ENCODE measurements around the gene RND3. TPM values are rescaled to one million over a fixed set of nuclear protein-coding genes. Genes with fewer than 3 reads are reported as not detected.

RND3 gene
- total RNA-seq, 1 donor from 2014 or later: 66.5 TPM

DNA sequence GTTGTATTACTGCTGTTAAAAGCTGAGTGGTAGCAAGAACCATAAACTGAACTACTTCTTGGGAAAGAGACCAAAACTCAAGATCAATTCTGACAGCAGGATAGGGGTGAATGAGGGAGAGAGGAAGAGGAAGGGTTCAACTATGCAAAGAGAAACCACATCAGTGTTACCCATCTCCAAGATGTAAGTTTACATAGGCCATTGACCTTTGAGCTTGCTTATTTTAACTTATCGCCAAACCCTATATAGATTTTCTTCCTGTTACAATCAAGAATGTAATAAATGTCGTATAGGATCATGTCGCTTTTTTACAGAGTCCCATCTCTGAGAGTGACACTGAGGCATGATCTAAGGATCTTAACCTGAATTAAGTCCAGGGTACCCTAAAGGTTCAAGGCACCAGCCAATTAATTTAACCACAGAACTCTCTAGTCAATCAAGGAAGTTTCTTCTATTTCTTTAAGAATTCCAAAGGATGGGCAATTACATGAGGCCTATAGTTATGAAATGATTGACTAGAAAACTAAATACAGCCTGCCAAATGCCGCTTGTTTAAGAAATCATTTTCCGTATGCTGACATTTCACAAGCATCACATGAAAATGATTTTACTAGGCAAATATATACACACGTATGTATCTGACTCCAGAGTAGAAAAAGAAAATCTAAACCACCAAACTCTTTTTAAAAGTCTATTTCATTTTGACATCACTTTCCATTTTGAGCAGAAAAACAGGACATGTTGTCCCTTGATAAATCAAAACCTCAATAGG lies 11.8 kb downstream of the RND3 start:
- DNase-seq: peak; percentile 7

DNA sequence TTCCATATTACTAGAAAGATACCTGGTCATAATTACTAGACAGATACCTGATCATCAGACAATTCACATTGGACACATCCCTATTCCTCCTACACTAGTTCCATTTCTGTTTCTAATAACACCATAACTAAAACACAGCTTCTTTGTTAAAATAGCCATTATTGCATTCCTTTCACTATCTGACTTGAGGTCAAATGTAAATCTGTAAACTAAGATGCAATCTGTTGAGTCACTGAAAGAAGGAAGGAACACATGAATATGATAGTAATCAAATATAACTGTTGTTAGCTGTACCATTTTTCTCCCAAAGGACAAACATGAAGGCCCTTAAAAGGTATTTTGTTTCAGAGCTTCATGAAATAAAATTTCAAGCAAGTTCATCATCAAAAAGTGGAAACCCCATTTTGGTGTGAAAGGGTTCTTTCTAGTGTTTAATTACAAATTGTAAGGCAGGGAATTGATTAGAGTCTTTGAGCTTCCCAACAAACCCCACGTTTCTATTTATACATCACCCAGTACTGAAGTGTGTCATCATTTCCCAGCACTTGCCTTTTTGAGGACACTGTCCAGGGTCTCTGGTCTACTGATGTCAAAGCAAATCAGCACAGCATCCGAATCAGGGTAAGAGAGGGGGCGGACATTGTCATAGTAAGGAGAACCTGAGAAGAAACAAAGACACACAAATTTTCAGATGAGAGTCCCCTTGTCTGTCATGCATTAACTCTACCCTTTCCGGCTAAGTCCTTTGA lies 13.0 kb downstream of the RND3 start:
- DNase-seq: peak; percentile 23

DNA sequence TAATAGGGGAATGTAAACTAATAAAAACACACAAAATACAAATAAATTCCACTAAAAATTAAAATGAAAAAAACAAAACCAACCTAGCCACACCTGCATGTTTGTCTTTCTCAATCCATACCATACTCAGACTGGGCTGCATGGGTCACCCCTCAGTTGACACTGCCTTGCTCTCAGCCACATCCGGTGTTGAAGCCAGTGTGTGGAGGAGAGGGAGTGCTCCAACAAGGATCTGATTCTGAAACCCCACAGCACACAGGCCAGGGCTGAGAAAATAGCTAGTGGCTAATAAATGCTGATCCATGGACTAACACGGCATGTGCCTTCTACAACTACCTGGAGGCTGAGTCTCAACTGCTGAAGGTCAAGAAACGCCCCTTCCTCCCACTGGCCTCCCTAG lies 13.7 kb downstream of the RND3 start:
- peak; percentile 23 for DNase-seq

DNA sequence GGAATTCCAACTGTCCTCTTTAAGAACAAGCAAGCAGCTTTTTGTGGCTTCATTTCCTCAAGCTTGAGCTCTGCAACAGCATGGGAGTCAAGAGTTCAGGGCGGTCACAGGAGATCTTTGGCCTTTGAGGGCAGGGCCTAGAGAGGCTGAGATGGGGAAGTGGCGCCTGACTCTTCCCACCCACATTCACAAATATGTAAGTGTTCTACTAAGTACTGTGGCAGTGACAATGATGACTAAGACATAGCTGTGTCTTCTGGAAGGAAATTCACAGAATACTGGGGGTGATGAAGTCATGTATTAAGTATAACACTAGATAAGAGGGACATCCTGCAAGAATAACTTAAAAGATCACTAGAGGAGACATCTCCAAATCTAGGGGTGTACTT lies 15.0 kb downstream of the RND3 start:
- peak; percentile 72 for DNase-seq

DNA sequence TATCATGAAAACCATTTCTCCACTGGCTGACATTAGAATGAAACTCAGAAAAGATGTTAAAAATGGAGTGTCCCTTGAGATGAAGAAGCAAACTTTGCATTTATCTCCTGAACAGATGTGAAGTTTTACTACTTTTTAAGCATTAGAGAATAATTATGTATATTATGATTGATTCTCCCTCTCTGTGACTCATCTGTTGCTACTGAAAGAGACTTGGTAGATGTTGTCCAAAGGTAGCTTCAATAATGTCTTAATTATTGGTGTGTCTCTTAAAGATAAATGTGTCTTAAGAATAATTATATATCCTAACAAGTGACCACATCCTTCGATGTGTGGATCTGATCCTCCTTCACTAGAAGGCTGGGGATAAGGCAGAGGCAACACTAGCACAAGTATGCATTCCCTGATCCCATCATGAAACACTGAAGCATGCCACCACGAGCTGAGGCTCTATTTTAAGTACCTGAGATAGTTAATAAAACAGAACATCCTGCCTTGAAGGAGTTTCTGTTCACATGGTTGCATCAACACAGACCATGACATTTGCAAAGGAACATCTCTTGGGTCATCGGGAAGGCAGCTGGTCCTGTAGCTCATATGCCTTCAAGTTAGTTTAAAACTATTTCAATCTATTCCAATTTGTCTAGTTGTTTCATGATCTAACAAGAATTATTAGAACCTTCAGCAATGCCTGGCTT lies 15.5 kb downstream of the RND3 start:
- no peak for DNase-seq

DNA sequence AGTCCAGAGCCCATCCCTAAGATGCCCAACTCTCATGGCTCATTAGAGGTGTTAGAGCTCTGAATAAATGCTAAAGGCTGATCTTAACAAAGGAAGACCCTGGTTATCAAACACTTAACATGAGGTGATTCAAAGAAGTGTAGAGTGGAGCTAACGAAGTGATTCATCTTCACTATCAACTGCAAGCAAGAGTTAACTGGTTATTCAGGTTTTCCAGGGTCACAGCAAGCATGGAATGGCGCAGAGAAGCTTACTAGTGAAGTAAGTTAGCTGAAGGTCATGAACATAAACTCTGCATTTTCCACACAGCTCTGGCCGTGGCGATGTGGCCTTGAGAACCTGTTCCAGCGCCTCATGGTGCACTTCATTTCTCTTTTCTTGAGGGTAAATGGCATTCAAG lies 17.0 kb downstream of the RND3 start:
- peak; percentile 7 for DNase-seq

DNA sequence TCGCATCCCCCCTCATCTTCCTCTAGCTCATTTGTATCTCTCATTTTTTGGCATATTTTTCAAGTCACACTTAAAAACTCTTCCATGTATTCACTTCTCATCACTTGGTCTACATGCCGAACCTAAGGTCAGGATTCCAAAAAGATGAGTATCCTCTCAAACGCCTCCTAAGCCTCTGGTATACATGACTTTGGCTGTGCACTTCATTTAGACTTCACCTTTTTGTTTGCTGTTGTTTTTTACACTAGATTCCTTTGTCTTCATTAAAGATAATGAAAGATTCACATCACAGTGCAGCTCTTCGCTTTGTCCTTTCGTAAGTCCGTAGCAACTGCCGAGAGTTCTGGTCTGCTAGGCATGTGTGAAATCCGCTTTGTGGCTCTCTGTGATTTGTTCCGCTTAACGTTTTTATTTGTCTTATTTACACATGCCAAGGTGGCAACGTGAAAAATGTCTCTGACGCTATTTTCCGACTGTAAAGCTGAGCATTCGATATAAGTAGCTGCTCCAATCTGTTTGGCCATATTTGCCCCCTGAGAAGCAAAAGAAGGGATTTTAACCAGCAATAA lies 17.7 kb downstream of the RND3 start:
- DNase-seq: peak; percentile 4

DNA sequence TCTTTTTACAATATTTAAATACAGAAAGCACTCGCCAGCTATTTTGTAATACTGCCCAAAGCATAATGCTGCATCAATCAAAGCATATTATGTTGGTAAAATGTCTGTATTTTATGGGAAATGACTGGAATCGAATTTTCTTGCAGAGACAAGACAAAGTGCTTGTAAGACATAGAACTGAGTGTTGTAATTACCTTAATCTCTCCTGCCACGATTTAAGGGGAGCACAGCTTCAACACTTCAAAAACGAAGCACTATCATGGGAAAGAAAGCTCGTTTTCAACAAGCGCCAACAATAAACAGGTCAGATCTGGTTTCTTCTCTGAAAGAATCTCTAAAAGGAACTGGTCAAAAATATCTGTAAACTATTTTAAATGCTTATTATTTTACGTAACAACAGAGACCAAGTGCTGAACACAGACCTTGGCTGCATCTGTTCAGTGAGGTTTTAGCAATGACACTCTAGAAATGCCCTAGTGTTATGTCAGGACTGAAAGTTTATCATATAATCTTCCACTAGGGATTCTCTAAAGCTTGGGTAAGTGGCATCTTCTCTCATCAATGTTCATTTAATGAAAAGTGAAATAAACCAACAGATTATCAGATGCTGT lies 19.0 kb downstream of the RND3 start:
- DNase-seq: peak; percentile 10

DNA sequence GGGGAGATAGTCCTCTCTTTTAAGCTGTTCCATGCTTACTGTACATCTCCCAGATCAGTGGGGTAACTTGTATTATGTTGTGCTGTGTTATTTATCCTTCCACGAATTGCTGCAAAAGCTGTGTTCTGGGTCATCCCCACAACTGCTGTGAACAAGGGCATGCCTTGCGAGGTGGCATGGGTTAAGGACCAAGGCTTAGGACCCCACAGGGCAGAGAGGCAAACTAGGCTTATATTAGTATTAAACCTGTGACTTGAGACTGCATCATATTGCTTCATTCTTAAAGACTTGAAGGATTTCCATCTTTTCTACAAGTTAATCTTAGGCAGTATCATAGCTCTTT lies 19.9 kb downstream of the RND3 start:
- DNase-seq: peak; percentile 31

DNA sequence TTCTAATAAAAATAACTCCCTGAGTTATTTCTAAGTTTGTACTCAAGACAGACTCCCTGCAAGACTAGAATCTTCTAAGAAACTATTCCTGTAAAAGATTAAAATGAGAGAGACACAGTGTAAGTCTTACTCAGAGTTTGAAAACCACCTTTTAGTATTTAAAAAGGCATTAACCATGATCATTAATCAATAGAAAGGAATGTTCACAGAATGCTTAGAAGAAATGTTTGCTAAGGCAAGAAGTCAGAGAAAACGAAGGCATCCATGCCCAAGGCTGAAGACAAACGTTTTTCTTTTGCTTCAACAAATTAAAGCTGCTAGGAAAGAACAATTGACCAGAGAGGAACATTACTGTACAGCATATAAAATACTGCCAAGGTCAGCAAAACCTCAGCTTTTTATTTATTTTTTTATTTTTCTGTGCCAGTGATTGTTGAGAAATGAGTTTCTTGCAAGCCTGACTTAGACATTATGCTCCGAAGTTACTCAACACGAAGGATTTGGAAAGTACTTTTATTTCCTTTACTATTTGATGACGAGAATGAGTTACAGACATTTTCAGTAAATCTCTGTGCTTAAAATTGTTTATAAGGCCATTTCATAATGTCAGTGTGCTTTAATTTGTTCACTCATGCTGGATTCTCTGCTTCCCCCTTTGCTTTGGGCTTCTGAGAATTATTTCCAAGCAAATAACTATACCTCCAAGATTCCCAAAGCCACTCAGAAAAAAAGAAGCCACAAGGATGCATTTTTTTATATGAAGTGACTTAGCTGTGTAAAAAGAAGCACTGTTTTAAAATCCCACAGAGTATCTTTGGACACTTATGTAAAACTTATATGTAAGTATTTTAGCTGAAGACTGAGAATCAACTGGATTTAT lies 20.5 kb downstream of the RND3 start:
- DNase-seq: peak; percentile 36

DNA sequence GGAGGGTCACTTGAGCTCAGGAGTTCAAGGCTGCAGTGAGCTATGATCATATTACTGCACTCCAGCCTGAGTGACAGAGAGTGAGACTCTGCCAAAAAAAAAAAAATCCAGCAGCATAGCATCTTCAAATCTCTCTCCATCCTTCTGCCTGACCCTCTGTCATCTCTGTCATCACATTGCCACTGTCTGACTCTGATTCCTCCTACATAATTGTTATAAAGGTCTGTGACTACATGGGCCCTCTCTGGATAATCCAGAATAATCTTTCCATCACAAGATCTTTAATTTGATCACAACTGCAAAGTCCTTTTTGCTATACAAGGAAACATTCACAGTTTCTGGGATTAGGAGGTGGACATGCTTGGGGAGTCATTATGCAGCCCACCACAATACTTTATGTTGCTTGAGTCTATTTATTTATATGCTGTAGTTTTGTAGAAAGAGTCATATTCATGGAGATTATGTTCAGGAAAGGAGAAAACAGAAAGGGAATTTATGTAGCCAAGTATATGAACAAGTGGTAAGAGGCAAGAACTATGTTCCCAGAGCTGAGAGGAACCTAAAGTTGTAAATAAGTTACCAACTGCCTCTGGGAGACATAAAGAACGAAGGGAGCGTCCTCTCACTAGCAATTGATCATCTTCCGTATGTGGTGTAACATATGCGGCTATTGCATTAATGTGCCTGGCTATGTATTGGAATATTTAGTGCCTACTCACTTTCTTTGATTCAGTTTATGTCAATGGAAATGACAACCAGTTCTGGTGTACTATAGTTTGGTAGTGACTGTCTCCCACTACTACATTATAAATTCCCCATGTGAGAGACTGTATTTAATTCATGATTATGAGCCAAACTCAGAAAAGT lies 21.5 kb downstream of the RND3 start:
- peak; percentile 11 for DNase-seq

DNA sequence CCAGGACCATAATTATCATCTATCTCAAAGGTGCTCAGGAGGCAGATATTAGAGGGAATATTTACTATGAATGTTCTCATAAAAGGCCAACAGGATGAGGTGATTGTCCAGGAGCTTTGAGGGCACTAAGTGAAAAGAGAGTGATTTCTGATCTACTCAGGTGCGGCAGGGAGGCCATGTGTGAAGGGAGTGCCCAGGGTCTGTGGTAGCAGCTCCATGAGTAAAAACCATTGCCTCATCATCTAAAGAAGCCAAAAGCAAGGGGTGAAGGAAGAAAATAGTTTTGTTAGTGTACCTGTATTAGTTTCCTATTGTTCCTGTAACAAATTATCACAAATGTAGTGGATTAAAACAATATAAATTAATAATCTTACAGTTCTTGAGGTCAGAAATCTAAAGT lies 22.5 kb downstream of the RND3 start:
- no peak for DNase-seq

DNA sequence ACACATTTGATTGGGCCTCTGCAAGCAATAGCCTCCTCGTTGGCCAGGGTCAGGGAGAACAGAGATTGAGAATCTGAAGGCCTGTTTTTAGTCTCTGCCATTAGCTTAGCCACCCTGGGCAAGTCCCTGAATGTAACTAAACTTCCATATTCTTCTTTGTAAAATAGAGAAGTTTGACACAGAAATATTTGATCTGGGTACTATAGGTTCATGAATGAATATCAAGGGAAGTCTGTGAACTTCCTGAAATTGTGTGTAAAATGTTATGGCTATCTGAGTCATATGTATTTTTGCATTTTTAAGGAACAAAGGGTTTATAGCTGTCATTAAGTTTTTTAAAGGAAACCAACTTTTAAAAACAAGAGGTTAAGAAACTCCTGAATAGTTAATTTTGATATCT lies 23.2 kb downstream of the RND3 start:
- peak; percentile 69 for DNase-seq

DNA sequence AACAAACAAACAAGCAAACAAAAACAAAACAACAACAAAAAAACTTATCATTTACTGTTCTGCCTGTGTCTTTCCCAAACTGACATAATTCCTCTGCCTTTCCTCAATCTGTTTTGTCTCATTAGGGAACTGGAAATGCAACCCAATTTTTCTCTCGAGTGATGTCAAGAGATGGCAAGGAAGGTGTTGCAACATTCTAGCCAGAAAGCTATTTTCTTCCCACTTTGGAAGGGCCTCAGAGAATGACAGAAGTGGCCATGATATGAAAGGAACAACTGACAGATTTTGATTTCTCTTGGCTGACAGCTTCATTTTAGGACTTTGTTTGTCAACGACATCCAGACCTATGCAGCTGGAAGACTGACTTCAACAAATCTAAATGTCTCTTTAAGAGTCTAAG lies 24.7 kb downstream of the RND3 start:
- no peak for DNase-seq

DNA sequence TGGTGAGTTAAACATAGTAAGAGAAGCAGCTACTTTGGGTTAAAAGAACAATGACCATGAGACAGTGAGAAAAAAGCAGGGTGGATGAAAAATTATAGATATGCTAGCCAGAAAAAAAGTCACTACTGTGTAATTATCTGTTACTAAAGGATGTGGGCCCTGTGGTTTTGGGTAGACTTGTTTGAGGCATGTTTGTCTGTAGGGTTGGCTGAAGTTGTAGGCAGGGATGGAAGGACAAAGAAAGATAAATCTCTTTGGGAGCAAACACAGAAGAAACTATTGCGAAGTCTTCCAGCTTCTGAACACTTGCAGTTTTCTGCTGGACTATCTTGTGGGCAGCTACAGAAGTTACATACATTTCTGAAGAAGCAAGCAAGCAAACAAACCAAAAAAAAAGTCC lies 28.2 kb downstream of the RND3 start:
- DNase-seq: no peak

DNA sequence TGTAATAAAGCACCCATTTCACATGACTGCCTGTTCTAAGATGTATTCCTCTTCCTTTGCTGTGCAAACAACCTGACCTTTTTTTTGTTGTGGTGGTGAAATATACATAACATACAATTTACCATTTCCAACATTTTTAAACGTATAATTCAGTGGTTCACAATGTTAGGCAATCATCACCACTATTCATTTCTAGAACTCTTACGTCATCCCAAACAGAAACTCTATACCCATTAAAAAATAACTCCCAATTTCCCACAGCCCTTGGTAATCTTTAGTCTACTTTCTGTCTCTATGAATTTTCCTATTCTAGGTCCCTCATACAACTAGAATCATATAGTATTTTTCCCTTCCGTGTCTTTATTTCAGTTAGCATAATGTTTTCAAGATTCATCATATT lies 36.7 kb downstream of the RND3 start:
- no peak for DNase-seq

DNA sequence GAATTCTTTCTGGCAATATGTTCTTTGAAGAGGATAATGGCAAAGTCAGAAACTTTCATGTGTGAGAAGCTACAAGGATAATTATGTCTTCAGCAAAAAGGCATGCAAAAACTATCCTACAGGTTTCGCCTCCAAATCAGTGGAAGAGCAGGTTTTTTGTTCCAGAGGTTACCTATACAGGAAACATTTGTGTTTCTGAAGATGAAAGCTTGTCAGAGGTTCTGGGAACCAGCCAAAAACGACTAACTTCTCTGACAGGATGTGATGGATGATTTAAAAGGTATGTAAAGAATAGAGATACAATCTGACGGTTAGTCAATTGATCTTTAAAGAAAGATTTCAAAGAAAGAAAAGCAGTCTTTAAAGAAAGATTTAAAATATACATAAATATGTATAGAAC lies 37.6 kb downstream of the RND3 start:
- peak; percentile 46 for DNase-seq

DNA sequence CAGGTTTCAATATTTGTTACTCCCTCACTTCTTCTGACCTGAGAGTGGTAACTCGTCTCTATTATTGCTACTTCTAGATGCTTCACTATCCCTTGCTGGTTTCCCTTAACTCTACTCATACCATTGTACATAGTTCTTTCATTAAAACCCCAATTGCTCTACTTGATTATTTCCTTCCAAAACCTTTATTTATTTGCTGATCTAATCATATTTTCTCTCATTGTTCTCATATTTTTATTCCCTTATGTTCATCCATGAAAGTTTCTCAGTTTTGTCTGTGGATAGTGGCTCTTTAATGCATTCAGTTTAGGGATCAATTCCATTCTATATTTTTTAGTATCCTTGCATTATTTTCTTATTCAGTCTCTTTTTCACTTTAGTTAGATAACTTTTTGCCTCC lies 42.1 kb downstream of the RND3 start:
- DNase-seq: no peak

DNA sequence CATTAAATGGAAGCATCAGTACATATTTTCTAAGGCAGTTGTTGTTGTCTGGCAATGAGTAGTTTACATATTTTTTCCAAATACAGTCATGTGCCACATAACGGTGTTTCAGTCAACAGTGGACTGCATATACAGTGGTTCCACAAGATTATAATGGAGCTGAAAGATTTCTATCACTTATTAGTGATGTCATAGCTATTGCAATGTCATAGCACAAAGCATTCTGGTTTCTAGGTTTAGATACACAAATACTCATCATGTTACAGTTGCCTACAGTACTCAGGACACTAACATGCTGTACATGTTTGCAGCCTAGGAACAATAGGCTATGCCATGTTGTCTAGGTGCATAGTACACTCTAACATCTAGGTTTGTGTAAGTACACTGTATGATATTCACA lies 45.0 kb downstream of the RND3 start:
- no peak for DNase-seq

DNA sequence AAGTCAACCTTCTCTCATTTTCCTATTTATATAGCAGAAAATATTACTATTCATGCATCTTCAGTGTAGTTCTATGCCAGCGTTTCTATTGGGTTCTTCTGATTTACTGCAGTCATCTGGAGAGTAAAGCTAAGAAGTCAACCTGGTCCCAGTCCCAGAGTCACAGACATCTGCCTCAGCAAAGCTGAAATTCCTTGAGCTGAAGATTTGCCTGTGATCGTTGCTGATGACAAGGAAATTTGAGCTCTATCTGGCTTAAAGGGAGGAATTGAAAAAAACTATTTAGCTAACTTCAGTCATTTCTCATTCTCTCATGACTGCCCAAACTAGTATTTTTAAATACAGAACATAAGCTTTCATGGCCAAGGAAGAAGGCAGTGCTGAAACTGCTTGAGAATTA lies 45.7 kb downstream of the RND3 start:
- no peak for DNase-seq

DNA sequence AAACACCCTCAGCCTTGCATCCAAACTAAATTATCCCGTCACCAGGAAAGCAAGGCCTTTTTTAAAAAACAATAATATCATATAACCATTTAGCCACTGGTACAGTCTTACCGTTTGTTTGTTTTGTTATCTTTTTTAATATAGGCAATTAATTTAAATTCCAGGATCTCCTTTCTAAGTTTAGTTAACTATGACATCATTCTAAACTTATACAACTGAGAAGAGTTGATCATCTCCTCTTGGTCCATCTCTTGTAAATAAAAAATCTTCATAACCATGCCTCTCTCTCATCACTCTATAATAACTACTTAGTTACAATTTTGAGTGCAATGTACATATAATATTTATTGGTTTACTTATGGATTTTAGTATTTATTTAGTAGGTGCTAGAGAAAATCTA lies 46.2 kb downstream of the RND3 start:
- no peak for DNase-seq
